PC-3 (cell line): Measurements from ENCODE around the gene KL. TPM values are rescaled to one million over a fixed set of nuclear protein-coding genes. Genes with fewer than 3 reads are reported as not detected.

Experiments
- ATAC-seq: fragments of 200-7000 bp; cut with Tn5 transposase; 2 replicates; pipeline ENCODE4 v1.9.1; 2020; ENCODE audit warnings: mild to moderate bottlenecking, moderate library complexity
- BruUV-seq: library from RNA; stranded (reverse); fragments of 400-500 nt; replicated peaks from 2 replicates; lab custom pipeline; 2021; lab: Mats Ljungman, UMichigan
- CTCF ChIA-PET: fragments of 300-600 bp; sonication (Branson Sonifier 250); formaldehyde crosslinking; loops from one replicate; lab custom pipeline; 2022; ENCODE audit warnings: antibody characterized with exemption; lab: Charles Lee
- POLR2A ChIA-PET: fragments of 300-600 bp; sonication (Branson Sonifier 250); formaldehyde crosslinking; loops from one replicate; lab custom pipeline; 2022; ENCODE audit warnings: antibody characterized with exemption; ENCODE audit not compliant: unreplicated experiment; lab: Charles Lee
- DNase-seq: peaks from one replicate; pipeline ENCODE4 v3.0.0-alpha.2; 2015
- H2AFZ ChIP-seq: fragments of 300-600 bp; sonication (generic); 2 replicates; pipeline ENCODE4 v1.6.0; 2016; ENCODE audit warnings: antibody characterized with exemption, low read length
- H3F3A ChIP-seq: fragments of 300-600 bp; sonication (generic); one replicate; pipeline ENCODE4 v1.6.0; 2017; ENCODE audit warnings: antibody characterized with exemption, low read length, control low read depth, mild to moderate bottlenecking; ENCODE audit not compliant: unreplicated experiment
- H3K27ac ChIP-seq: fragments of 300-600 bp; sonication (generic); 2 replicates; pipeline ENCODE4 v1.5.1; 2016; ENCODE audit warnings: mild to moderate bottlenecking, low read length
- H3K27me3 ChIP-seq: fragments of 300-600 bp; sonication (generic); 2 replicates; pipeline ENCODE4 v1.6.1; 2016; ENCODE audit warnings: low read length, mixed read lengths
- H3K36me3 ChIP-seq: fragments of 300-600 bp; sonication (generic); 2 replicates; pipeline ENCODE4 v1.6.1; 2016; ENCODE audit warnings: low read depth, mixed run types, low read length, mixed read lengths
- H3K4me1 ChIP-seq: fragments of 300-600 bp; sonication (generic); 2 replicates; pipeline ENCODE4 v1.5.1; 2016; ENCODE audit warnings: low read length; ENCODE audit not compliant: insufficient read depth
- H3K4me2 ChIP-seq: fragments of 300-600 bp; sonication (generic); 2 replicates; pipeline ENCODE4 v1.6.0; 2016; ENCODE audit warnings: low read length
- H3K4me3 ChIP-seq: fragments of 300-600 bp; sonication (generic); 2 replicates; pipeline ENCODE4 v1.5.1; 2016; ENCODE audit warnings: mild to moderate bottlenecking, low read length, mixed read lengths
- H3K79me2 ChIP-seq: fragments of 300-600 bp; sonication (generic); 2 replicates; pipeline ENCODE4 v1.6.1; 2017; ENCODE audit warnings: low read length, mixed read lengths
- H3K9ac ChIP-seq: fragments of 300-600 bp; sonication (generic); 2 replicates; pipeline ENCODE4 v1.6.0; 2016; ENCODE audit warnings: mild to moderate bottlenecking, low read length
- H3K9me2 ChIP-seq: fragments of 300-600 bp; sonication (generic); replicated peaks from 2 replicates; pipeline ENCODE4 v1.6.1; 2016; ENCODE audit warnings: mixed run types, low read length, mixed read lengths
- H3K9me3 ChIP-seq: fragments of 300-600 bp; sonication (generic); 2 replicates; pipeline ENCODE4 v1.6.1; 2016; ENCODE audit warnings: low read length, mixed read lengths
- H4K20me1 ChIP-seq: fragments of 300-600 bp; sonication (generic); 2 replicates; pipeline ENCODE4 v1.6.1; 2016; ENCODE audit warnings: low read length, mixed read lengths
- EZH2 ChIP-seq: fragments of 300-600 bp; sonication (generic); IDR thresholded peaks from one replicate; pipeline ENCODE4 v1.6.1; 2017; ENCODE audit warnings: antibody characterized with exemption, mild to moderate bottlenecking, low read length; ENCODE audit not compliant: unreplicated experiment
- EZH2phosphoT487 ChIP-seq: fragments of 300-600 bp; sonication (generic); IDR thresholded peaks from 2 replicates; pipeline ENCODE4 v1.6.1; 2018; ENCODE audit warnings: mild to moderate bottlenecking, antibody characterized with exemption, low read length, borderline replicate concordance
- intact Hi-C: fragments of 100-400 bp; cut with micrococcal nuclease; formaldehyde crosslinking; loops from 2 replicates; pipeline ENCODE4 v1.9.0; 2023
- total RNA-seq: library from RNA; depleted of rRNA; stranded (reverse); fragments of >200 nt; gene quantifications from 2 replicates; pipeline ENCODE4 v1.2.3, GENCODE V29; 2014
- TF ChIP-seq, protein P1 (sequence below): fragments of 300-600 bp; sonication (generic); conservative IDR thresholded peaks from 2 replicates; pipeline ENCODE4 v1.5.1; 2017; ENCODE audit warnings: antibody characterized with exemption, low read depth, mild to moderate bottlenecking, low read length

The KL gene
- total RNA-seq, 1 experiment from 2014 or later, result 0.07 TPM

DNA sequence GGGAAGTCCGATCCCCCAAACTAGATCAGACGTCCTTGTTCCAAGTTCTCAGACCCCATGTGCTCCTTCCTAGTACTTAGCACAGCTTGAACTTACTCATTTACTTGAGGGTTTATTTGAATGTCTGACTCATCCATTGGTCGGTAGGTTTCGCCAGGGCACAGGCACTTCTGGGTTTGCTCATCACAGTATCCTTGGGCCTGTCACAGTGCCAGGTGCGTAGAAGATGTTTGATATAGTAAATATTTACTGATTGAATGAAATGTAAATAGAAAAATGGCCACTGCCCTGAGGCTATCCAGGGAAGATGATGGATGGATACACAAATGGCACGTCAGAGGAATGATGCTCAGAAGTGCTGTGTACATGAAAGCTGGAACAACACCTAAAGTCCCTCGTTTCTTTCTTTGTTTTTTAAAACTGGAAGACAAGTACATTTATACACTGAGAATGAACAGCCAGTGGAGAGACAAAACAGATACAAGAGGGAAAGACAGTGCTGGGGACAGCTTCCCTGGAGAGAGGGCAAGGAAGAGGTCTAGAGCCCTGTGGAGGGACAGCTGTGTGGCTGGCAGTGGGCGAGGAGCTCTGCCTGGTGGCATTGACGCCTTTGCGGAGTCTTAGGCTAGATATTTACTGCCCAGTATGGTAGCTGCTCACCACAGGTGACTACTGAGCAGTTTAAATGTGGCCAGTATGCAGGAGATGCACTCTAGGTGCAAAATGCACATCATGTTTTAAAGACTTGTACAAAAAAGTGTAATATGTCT is 31.2 kb upstream of the KL start:
- intact Hi-C loops, result no loop called here
- peak overlapping the region; percentile 78 for H3K4me2 ChIP-seq
- ChIA-PET POLR2A (interaction anchor here (0.7 kb wide), 1 partner anchor 214 kb away, joined by 6 read pairs; no protein-coding TSS in a partner anchor), CTCF (no interaction called here)
- H3F3A ChIP-seq, result no peaks in the 10 kb centered on the region
- H3K9me2 ChIP-seq, result no peaks in the 10 kb centered on the region
- peak; percentile 98 for DNase-seq
- no peaks in the 10 kb centered on the region for H3K27me3 ChIP-seq
- ATAC-seq, result peak; percentile 97
- H2AFZ ChIP-seq, result peak overlapping the region; percentile 80
- H3K36me3 ChIP-seq, result no peaks in the 10 kb centered on the region
- 0 out of 2 replicates have a peak overlapping the region, but pooled peaks have one; percentile 32 for H3K4me3 ChIP-seq
- no peaks in the 10 kb centered on the region for H3K79me2 ChIP-seq
- no TSS peak for BruUV-seq
- peak overlapping the region; percentile 79 for H3K9ac ChIP-seq
- H3K9me3 ChIP-seq, result no peaks in the 10 kb centered on the region
- H4K20me1 ChIP-seq, result no peaks in the 10 kb centered on the region
- peaks cover 14% of the 10 kb centered on the region for H3K4me1 ChIP-seq
- peak overlapping the region; percentile 96 for H3K27ac ChIP-seq
- TF ChIP-seq EZH2phosphoT487, result no peak
- TF ChIP-seq, protein P1, sequence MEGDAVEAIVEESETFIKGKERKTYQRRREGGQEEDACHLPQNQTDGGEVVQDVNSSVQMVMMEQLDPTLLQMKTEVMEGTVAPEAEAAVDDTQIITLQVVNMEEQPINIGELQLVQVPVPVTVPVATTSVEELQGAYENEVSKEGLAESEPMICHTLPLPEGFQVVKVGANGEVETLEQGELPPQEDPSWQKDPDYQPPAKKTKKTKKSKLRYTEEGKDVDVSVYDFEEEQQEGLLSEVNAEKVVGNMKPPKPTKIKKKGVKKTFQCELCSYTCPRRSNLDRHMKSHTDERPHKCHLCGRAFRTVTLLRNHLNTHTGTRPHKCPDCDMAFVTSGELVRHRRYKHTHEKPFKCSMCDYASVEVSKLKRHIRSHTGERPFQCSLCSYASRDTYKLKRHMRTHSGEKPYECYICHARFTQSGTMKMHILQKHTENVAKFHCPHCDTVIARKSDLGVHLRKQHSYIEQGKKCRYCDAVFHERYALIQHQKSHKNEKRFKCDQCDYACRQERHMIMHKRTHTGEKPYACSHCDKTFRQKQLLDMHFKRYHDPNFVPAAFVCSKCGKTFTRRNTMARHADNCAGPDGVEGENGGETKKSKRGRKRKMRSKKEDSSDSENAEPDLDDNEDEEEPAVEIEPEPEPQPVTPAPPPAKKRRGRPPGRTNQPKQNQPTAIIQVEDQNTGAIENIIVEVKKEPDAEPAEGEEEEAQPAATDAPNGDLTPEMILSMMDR, result no peak
- TF ChIP-seq EZH2, result no peak

GRCh38 chr13:32986552-32986951 is 29.7 kb upstream of the KL start:
- TF ChIP-seq EZH2phosphoT487, result no peak
- no peak for TF ChIP-seq EZH2
- TF ChIP-seq, protein P1, result no peak
- Histone ChIP-seq H3K4me3 (no peak overlapping the region), H3K4me1 (peaks cover 17% of the 10 kb centered on the region), H4K20me1 (no peaks in the 10 kb centered on the region), H3K27ac (no peak overlapping the region), H2AFZ (no peak overlapping the region), H3K27me3 (no peaks in the 10 kb centered on the region), H3F3A (no peaks in the 10 kb centered on the region), H3K79me2 (no peaks in the 10 kb centered on the region), H3K9me2 (no peaks in the 10 kb centered on the region), H3K9me3 (no peaks in the 10 kb centered on the region), H3K9ac (no peak overlapping the region), H3K4me2 (no peak overlapping the region), H3K36me3 (no peaks in the 10 kb centered on the region)
- ChIA-PET POLR2A (interaction anchor here (0.5 kb wide), 1 partner anchor 14 kb away, joined by 18 read pairs; no protein-coding TSS in a partner anchor), CTCF (no interaction called here)
- intact Hi-C loops, result no loop called here
- ATAC-seq (no peak), DNase-seq (no peak)
- BruUV-seq, result no TSS peak

- POLR2A ChIA-PET, result no interaction called here
- Histone ChIP-seq H4K20me1 (no peaks in the 10 kb centered on the region), H3K36me3 (no peaks in the 10 kb centered on the region), H3K79me2 (no peaks in the 10 kb centered on the region), H2AFZ (no peak overlapping the region), H3K27me3 (no peaks in the 10 kb centered on the region), H3K9ac (no peak overlapping the region), H3K4me1 (peaks cover 17% of the 10 kb centered on the region), H3K4me2 (no peak overlapping the region), H3F3A (no peaks in the 10 kb centered on the region), H3K27ac (no peak overlapping the region), H3K4me3 (no peak overlapping the region), H3K9me2 (no peaks in the 10 kb centered on the region), H3K9me3 (no peaks in the 10 kb centered on the region)
- DNase-seq (no peak), ATAC-seq (no peak)
- no peak for TF ChIP-seq EZH2
- TF ChIP-seq, protein P1, result no peak
- TF ChIP-seq EZH2phosphoT487, result no peak
- no TSS peak for BruUV-seq
- intact Hi-C loops, result no loop called here
- CTCF ChIA-PET, result no interaction called here
Observed at GRCh38 chr13:32987462-32987861, 28.8 kb upstream of the KL start.
